Hair follicular keratinocyte (primary cell): ENCODE results near the gene GSTO2. TPM values are rescaled to one million over a fixed set of nuclear protein-coding genes. Genes with fewer than 3 reads are reported as not detected.

ENCODE experiments used
- total RNA-seq: library from RNA; depleted of rRNA; stranded (reverse); fragments of >200 nt; gene quantifications from 2 replicates; pipeline ENCODE4 v1.2.3, GENCODE V29; 2015

Gene GSTO2
- 50.1 and 65.3 TPM in 2 replicates for total RNA-seq

GRCh38 chr10:104268713-104269645 is at the start of gene GSTO2:
TSS of gene GSTO2 (plus strand) at chr10:104269184. CDS start at chr10:104274916, 5,732 bp downstream.

GRCh38 chr10:104231784-104232612 is 37.0 kb upstream of the GSTO2 start, which contains the start of gene CFAP43:
TSS of gene CFAP43 (minus strand) at chr10:104232364. CDS start at chr10:104232246, 118 bp downstream.

GRCh38 chr10:104254493-104255310 is 14.3 kb upstream of the GSTO2 start, which contains the start of gene GSTO1:
TSS of gene GSTO1 (plus strand) at chr10:104254892. CDS start at chr10:104254929, 37 bp downstream.

GRCh38 chr10:104337985-104338735 is 69.2 kb downstream of the GSTO2 start, which contains the start of gene ITPRIP:
TSS of gene ITPRIP (minus strand) at chr10:104338465. CDS start at chr10:104316051, 22,414 bp downstream.

GRCh38 chr10:104353325-104354048 is 84.5 kb downstream of the GSTO2 start, which contains the start of gene CFAP58:
TSS of gene CFAP58 (plus strand) at chr10:104353833. CDS start at chr10:104353898, 65 bp downstream.

Other genes with a start within 250 kb of the GSTO2 start
- gene COL17A1, start 183.3 kb upstream of the GSTO2 start, total RNA-seq, result 971 and 1,665 TPM in 2 replicates
- gene SFR1, start 147.0 kb upstream of the GSTO2 start, total RNA-seq, result 13.2 and 14.8 TPM in 2 replicates
- gene CFAP43, start 36.8 kb upstream of the GSTO2 start, total RNA-seq, result 0.11 and 0.23 TPM in 2 replicates
- gene GSTO1, start 14.3 kb upstream of the GSTO2 start, total RNA-seq, result 331 and 358 TPM in 2 replicates
- 16.6 and 27.3 TPM in 2 replicates for gene ITPRIP, start 69.3 kb downstream of the GSTO2 start, total RNA-seq
- gene CFAP58, start 84.6 kb downstream of the GSTO2 start, total RNA-seq, result 0.55 and 1.1 TPM in 2 replicates